ENCODE measurements around the gene SMTNL1. TPM values are rescaled to one million over a fixed set of nuclear protein-coding genes. Genes with fewer than 3 reads are reported as not detected.
A peak's percentile ranks its signal among the peaks of the same experiment; 100 is the strongest.
"Not testable (repeated sequence)": the region's sequence is repeated elsewhere in the genome, so short reads cannot be mapped to it uniquely, and the experiment has no call there.

SMTNL1 gene
- polyA plus RNA-seq, 1 of the 3 experiments (the other 2 are of a cell fraction): not detected

DNA sequence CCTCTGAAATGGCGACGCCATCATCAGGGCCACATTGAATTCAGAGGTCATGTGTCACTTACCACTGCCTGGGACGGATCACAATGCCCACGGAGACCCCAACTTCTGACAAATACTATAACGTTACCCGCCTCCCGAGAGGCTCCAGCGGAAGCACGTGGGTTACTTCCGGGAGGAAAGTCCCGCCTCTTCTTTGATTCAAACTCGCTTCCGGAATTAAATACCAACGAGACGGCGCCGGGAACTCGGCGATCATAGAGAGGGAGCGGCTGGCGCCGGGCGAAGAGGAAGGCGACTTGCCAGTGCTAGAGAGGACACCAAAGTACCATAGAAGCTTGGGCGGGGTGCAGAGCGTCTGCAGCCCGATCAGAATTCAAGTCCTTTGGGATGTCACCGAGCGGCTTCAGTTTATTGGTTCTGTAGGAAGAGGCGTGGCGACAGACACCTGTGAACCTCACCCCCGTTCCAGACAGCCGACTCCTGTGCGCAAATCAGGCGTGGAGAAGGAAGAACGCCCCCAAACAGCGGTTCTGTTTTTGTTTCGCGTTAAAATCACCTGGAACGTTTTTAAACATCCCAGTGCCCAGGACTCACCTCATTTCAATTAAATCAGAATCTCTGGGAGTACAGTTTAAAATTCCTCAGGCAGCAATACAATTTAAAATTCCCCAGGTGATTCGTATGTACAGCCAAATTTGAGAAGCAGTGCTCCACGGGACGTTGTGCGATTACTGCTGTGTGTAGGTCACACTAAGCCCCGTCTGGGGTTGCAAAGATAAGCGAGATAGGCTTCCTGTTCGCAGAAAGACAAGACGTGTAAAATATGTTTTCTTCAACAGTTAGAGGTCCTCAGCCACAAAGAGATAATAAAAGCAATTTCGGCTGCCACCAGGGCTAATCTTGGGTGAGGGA lies 6.5 kb upstream of the SMTNL1 start, which contains the start of gene TIMM10 (continued):
- TF ChIP-seq, protein P1, sequence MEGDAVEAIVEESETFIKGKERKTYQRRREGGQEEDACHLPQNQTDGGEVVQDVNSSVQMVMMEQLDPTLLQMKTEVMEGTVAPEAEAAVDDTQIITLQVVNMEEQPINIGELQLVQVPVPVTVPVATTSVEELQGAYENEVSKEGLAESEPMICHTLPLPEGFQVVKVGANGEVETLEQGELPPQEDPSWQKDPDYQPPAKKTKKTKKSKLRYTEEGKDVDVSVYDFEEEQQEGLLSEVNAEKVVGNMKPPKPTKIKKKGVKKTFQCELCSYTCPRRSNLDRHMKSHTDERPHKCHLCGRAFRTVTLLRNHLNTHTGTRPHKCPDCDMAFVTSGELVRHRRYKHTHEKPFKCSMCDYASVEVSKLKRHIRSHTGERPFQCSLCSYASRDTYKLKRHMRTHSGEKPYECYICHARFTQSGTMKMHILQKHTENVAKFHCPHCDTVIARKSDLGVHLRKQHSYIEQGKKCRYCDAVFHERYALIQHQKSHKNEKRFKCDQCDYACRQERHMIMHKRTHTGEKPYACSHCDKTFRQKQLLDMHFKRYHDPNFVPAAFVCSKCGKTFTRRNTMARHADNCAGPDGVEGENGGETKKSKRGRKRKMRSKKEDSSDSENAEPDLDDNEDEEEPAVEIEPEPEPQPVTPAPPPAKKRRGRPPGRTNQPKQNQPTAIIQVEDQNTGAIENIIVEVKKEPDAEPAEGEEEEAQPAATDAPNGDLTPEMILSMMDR (IDR thresholded peaks at IDR 0.05): no peak
- TF ChIP-seq, protein P2, sequence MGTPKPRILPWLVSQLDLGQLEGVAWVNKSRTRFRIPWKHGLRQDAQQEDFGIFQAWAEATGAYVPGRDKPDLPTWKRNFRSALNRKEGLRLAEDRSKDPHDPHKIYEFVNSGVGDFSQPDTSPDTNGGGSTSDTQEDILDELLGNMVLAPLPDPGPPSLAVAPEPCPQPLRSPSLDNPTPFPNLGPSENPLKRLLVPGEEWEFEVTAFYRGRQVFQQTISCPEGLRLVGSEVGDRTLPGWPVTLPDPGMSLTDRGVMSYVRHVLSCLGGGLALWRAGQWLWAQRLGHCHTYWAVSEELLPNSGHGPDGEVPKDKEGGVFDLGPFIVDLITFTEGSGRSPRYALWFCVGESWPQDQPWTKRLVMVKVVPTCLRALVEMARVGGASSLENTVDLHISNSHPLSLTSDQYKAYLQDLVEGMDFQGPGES (IDR thresholded peaks at IDR 0.05; ENCODE audit: low read depth, low read length): no peak
- TF ChIP-seq MAX (IDR thresholded peaks at IDR 0.05; ENCODE audit: low read depth) (peak; percentile 98), CHD2 (IDR thresholded peaks at IDR 0.05; ENCODE audit: low read length, partially characterized antibody) (peak; percentile 84), FOXJ3 (CRISPR knock-in tag; IDR thresholded peaks at IDR 0.05) (no peak), RAD21 (IDR thresholded peaks at IDR 0.05; ENCODE audit: low read length) (0 out of 2 replicates have a peak, but pooled peaks have one; percentile 9)
- TF ChIP-seq, protein P3, sequence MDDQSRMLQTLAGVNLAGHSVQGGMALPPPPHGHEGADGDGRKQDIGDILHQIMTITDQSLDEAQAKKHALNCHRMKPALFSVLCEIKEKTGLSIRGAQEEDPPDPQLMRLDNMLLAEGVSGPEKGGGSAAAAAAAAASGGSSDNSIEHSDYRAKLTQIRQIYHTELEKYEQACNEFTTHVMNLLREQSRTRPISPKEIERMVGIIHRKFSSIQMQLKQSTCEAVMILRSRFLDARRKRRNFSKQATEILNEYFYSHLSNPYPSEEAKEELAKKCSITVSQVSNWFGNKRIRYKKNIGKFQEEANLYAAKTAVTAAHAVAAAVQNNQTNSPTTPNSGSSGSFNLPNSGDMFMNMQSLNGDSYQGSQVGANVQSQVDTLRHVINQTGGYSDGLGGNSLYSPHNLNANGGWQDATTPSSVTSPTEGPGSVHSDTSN (IDR thresholded peaks at IDR 0.05): peak; percentile 37

DNA sequence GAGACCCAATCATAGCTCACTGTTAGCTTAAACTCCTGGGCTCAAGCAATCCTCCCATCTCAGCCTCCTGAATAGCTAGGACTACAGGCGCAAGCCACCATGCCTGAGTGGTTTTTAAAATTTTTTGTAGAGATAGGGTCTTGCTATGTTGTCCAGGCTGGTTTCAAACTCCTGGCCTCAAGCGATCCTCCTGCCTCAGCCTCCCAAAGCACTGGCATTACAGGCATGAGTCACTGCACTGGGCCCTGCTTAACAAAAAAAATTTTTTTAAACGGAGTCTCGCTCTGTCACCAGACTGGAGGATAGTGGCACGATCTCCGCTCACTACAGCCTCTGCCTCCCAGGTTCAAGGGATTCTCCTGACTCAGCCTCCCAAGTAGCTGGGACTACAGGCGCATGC lies 2.9 kb upstream of the SMTNL1 start:
- H3K4me3 ChIP-seq (ENCODE audit: low read depth in 2 of 2, low read length in 1 of 2); H3K4me2 ChIP-seq; DNase-seq; H3K27ac ChIP-seq (ENCODE audit: low read depth in 2 of 2, low read length in 1 of 2); H3K9me2 ChIP-seq; H3F3A ChIP-seq (replicated peaks; ENCODE audit: insufficient read depth); H3K9me3 ChIP-seq; H4K20me1 ChIP-seq (ENCODE audit: insufficient read depth); H3K9ac ChIP-seq; H3K4me1 ChIP-seq (ENCODE audit: control insufficient read depth in 1 of 2, insufficient read depth in 2 of 2, low read depth in 1 of 2, low read length in 1 of 2); H3K27me3 ChIP-seq (ENCODE audit: insufficient read depth); H2AFZ ChIP-seq (ENCODE audit: low read depth); H3K36me3 ChIP-seq (replicated peaks in 1 of 2; ENCODE audit: control insufficient read depth in 1 of 2, insufficient read depth in 2 of 2, low read length in 1 of 2); POLR2A ChIA-PET: not testable (repeated sequence)
- WGBS (ENCODE audit: low lambda C conversion rate): 70% methylated on average over 7 of the region's 7 CpGs
- H3K79me2 ChIP-seq (ENCODE audit: insufficient read depth): peaks cover 12% of the 10 kb centered on the region
- CTCF ChIA-PET: interaction anchor here (0.9 to 14.1 kb wide), 3 partner anchors 9 to 110 kb away, joined by 3 to 517 read pairs (median 8); no protein-coding TSS in a partner anchor

- Histone ChIP-seq H3K4me2 (no peak overlapping the region), H3K9me2 (no peaks in the 10 kb centered on the region), H3K27ac (ENCODE audit: low read depth in 2 of 2, low read length in 1 of 2) (no peak overlapping the region), H3F3A (replicated peaks; ENCODE audit: insufficient read depth) (no peaks in the 10 kb centered on the region), H4K20me1 (ENCODE audit: insufficient read depth) (no peaks in the 10 kb centered on the region), H3K27me3 (ENCODE audit: insufficient read depth) (no peaks in the 10 kb centered on the region), H3K9ac (no peak overlapping the region), H3K79me2 (ENCODE audit: insufficient read depth) (no peaks in the 10 kb centered on the region), H3K4me3 (ENCODE audit: low read depth in 2 of 2, low read length in 1 of 2) (no peak overlapping the region), H3K9me3 (no peaks in the 10 kb centered on the region), H3K4me1 (ENCODE audit: control insufficient read depth in 1 of 2, insufficient read depth in 2 of 2, low read depth in 1 of 2, low read length in 1 of 2) (no peaks in the 10 kb centered on the region; a peak in 1 of 4 replicates), H3K36me3 (replicated peaks in 1 of 2; ENCODE audit: control insufficient read depth in 1 of 2, insufficient read depth in 2 of 2, low read length in 1 of 2) (no peaks in the 10 kb centered on the region), H2AFZ (ENCODE audit: low read depth) (no peak overlapping the region)
- CTCF ChIA-PET: interaction anchor here (1.0 kb wide), 1 partner anchor 13 kb away, joined by 3 read pairs; no protein-coding TSS in a partner anchor
- POLR2A ChIA-PET: no interaction called here
- DNase-seq: no peak
- no peak for TF ChIP-seq TCF12 (IDR thresholded peaks at IDR 0.05)
- TF ChIP-seq NFIC (IDR thresholded peaks at IDR 0.05; ENCODE audit: borderline replicate concordance): no peak
- WGBS (ENCODE audit: low lambda C conversion rate): 40% methylated on average over 1 of the region's 1 CpG
Observed at GRCh38 chr11:57539342-57539741, 1.9 kb downstream of the SMTNL1 start.

Measured in SK-N-SH (cell line).